Esophagus squamous epithelium (tissue), 4 donors: ENCODE results near the gene ENDOU.

Experiments
- CTCF ChIP-seq, 6 experiments: fragments of 450-650 bp in 4 of 6; fragments of 200-600 bp in 2 of 6; sonication (generic) in 2 of 6; IDR thresholded peaks; one replicate each; pipeline ENCODE4 v1.5.1; 2016 to 2019; ENCODE audit warnings: antibody characterized with exemption in 6 of 6, mild to moderate bottlenecking in 4 of 6, moderate library complexity in 4 of 6
- POLR2A ChIP-seq, 4 donors: fragments of 450-650 bp; IDR thresholded peaks; one replicate each; pipeline ENCODE4 v1.6.1; 2017; ENCODE audit warnings: antibody characterized with exemption in 4 of 4, mild to moderate bottlenecking in 4 of 4, moderate library complexity in 3 of 4

- no peak for TF ChIP-seq CTCF (IDR thresholded peaks at IDR 0.05)
- TF ChIP-seq POLR2A (IDR thresholded peaks at IDR 0.05) = no peak
Measured at GRCh38 chr12:47773858-47774580, 48.7 kb upstream of the ENDOU start.
